GM23338 (cell line): ENCODE data around the gene MGLL.

Experiments
- CTCF ChIP-seq, 2 experiments: fragments of 200-600 bp in 1 of 2; sonication (generic) in 1 of 2; conservative IDR thresholded peaks; 2 replicates each; pipeline versions ENCODE4 v1.5.1 to v1.6.1; 2016 to 2017; ENCODE audit warnings: antibody characterized with exemption in 2 of 2, low read depth in 2 of 2, mild to moderate bottlenecking in 2 of 2, moderate library complexity in 1 of 2
- EZH2 ChIP-seq: fragments of 200-600 bp; sonication (generic); IDR thresholded peaks from one replicate; pipeline ENCODE4 v1.8.0; 2017; ENCODE audit warnings: antibody characterized with exemption, mild to moderate bottlenecking, low read depth; ENCODE audit not compliant: unreplicated experiment
- EZH2phosphoT487 ChIP-seq: fragments of 200-600 bp; sonication (generic); IDR thresholded peaks from one replicate; pipeline ENCODE4 v1.8.1; 2018; ENCODE audit warnings: antibody characterized with exemption; ENCODE audit not compliant: unreplicated experiment
- JUNB ChIP-seq: IDR thresholded peaks from one replicate; pipeline ENCODE4 v1.6.1; 2016; ENCODE audit warnings: antibody characterized with exemption; ENCODE audit not compliant: unreplicated experiment
- NANOG ChIP-seq: IDR thresholded peaks from 2 replicates; pipeline ENCODE4 v1.6.1; 2016; ENCODE audit warnings: antibody characterized with exemption, borderline replicate concordance
- POLR2AphosphoS5 ChIP-seq: IDR thresholded peaks from 2 replicates; pipeline ENCODE4 v1.6.1; 2016; ENCODE audit warnings: antibody characterized with exemption, low read depth
- REST ChIP-seq: IDR thresholded peaks from one replicate; pipeline ENCODE4 v1.6.1; 2018; ENCODE audit warnings: antibody characterized with exemption; ENCODE audit not compliant: unreplicated experiment
- ZNF114 ChIP-seq: fragments of 250-450 bp; sonication (Bioruptor Pico); IDR thresholded peaks from 2 replicates; pipeline ENCODE4 v1.5.0; 2020; ENCODE audit warnings: mild to moderate bottlenecking, moderate library complexity
- TF ChIP-seq, protein P1 (sequence below): IDR thresholded peaks from 2 replicates; pipeline ENCODE4 v1.6.1; 2016; ENCODE audit warnings: antibody characterized with exemption

DNA sequence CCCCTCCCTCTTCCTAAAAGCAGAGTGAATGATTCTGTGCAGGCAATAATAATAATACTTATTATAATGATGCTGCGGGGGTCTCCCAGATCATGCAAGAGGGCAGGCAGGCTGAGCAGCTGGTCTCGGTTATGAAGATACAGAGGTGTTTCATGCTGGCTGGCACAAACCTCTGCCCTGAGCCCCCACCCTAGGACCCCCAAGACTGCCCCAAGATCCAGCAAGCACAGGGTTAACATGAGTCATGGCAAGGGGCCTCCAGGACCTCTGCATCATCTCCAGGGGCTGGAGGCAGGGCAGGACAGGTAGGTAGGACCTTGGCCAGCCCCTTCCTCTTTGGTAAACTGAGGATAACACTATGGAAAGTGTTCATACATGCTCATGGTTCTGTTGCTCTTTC lies 2.7 kb downstream of the MGLL start:
- no peak for TF ChIP-seq CTCF (conservative IDR thresholded peaks at IDR 0.05; ENCODE audit: low read depth in 2 of 2)
- no peak for TF ChIP-seq EZH2phosphoT487
- TF ChIP-seq EZH2: no peak
- no peak for TF ChIP-seq POLR2AphosphoS5
- TF ChIP-seq, protein P1, sequence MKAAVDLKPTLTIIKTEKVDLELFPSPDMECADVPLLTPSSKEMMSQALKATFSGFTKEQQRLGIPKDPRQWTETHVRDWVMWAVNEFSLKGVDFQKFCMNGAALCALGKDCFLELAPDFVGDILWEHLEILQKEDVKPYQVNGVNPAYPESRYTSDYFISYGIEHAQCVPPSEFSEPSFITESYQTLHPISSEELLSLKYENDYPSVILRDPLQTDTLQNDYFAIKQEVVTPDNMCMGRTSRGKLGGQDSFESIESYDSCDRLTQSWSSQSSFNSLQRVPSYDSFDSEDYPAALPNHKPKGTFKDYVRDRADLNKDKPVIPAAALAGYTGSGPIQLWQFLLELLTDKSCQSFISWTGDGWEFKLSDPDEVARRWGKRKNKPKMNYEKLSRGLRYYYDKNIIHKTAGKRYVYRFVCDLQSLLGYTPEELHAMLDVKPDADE: no peak
- no peak for TF ChIP-seq JUNB
- no peak for TF ChIP-seq REST
- no peak for TF ChIP-seq NANOG
- TF ChIP-seq ZNF114: no peak
